Measurements from ENCODE around the gene NDOR1.
"Not testable (repeated sequence)": the region's sequence is repeated elsewhere in the genome, so short reads cannot be mapped to it uniquely, and the experiment has no call there.

Gene NDOR1

GRCh38 chr9:137239541-137240200 lies 34.2 kb downstream of the NDOR1 start:
- H3K4me3 ChIP-seq (ENCODE audit: low read depth, low read length): peak overlapping the region; percentile 83
- peaks cover 47% of the 10 kb centered on the region for H3K4me1 ChIP-seq (ENCODE audit: control insufficient read depth, insufficient read depth, low read length)
- not testable (repeated sequence) for H3K27me3 ChIP-seq (ENCODE audit: control insufficient read depth, insufficient read depth, low read length); H3K9me3 ChIP-seq (ENCODE audit: control insufficient read depth, insufficient read depth, low read depth, low read length)
- peak overlapping the region; percentile 93 for H3K9ac ChIP-seq (ENCODE audit: low read length)
- peak overlapping the region; percentile 89; the same call in 1 of the 2 replicates for H3K27ac ChIP-seq (ENCODE audit: low read depth, low read length)
- H3K36me3 ChIP-seq (ENCODE audit: control insufficient read depth, insufficient read depth, low read length): peaks cover 21% of the 10 kb centered on the region

- peaks cover 54% of the 10 kb centered on the region for H3K4me1 ChIP-seq (ENCODE audit: control insufficient read depth, insufficient read depth, low read length)
- no peaks in the 10 kb centered on the region for H3K27me3 ChIP-seq (ENCODE audit: control insufficient read depth, insufficient read depth, low read length)
- peak overlapping the region; percentile 93 for H3K9ac ChIP-seq (ENCODE audit: low read length)
- peaks cover 21% of the 10 kb centered on the region for H3K36me3 ChIP-seq (ENCODE audit: control insufficient read depth, insufficient read depth, low read length)
- peak overlapping the region; percentile 83 for H3K4me3 ChIP-seq (ENCODE audit: low read depth, low read length)
- H3K9me3 ChIP-seq (ENCODE audit: control insufficient read depth, insufficient read depth, low read depth, low read length): no peaks in the 10 kb centered on the region
- H3K27ac ChIP-seq (ENCODE audit: low read depth, low read length): peak overlapping the region; percentile 89; the same call in 1 of the 2 replicates
Observed at GRCh38 chr9:137240318-137240840, 34.9 kb downstream of the NDOR1 start.

- Histone ChIP-seq H3K9ac (ENCODE audit: low read length) (peak within 1 kb of the TSS; percentile 93), H3K27ac (ENCODE audit: low read depth, low read length) (peak within 1 kb of the TSS; percentile 89; the same call in 1 of the 2 replicates), H3K27me3 (ENCODE audit: control insufficient read depth, insufficient read depth, low read length) (no peaks in the 10 kb centered on the region), H3K4me1 (ENCODE audit: control insufficient read depth, insufficient read depth, low read length) (peaks cover 51% of the 10 kb centered on the region), H3K9me3 (ENCODE audit: control insufficient read depth, insufficient read depth, low read depth, low read length) (no peaks in the 10 kb centered on the region), H3K36me3 (ENCODE audit: control insufficient read depth, insufficient read depth, low read length) (peaks cover 21% of the 10 kb centered on the region), H3K4me3 (ENCODE audit: low read depth, low read length) (peak within 1 kb of the TSS; percentile 83)
Observed at GRCh38 chr9:137240841-137241489, 35.5 kb downstream of the NDOR1 start, which contains the start of gene TUBB4B. Gene TUBB4B (plus strand): TSS chr9:137241287. CDS start chr9:137241361, 74 bp downstream.

- H3K27ac ChIP-seq (ENCODE audit: low read depth, low read length): peak overlapping the region; percentile 45; the same call in 1 of the 2 replicates
- H3K9me3 ChIP-seq (ENCODE audit: control insufficient read depth, insufficient read depth, low read depth, low read length): no peaks in the 10 kb centered on the region
- no peaks in the 10 kb centered on the region for H3K27me3 ChIP-seq (ENCODE audit: control insufficient read depth, insufficient read depth, low read length)
- H3K4me1 ChIP-seq (ENCODE audit: control insufficient read depth, insufficient read depth, low read length): peaks cover 46% of the 10 kb centered on the region
- H3K36me3 ChIP-seq (ENCODE audit: control insufficient read depth, insufficient read depth, low read length): peaks cover 21% of the 10 kb centered on the region
- peak overlapping the region; percentile 72 for H3K4me3 ChIP-seq (ENCODE audit: low read depth, low read length)
- H3K9ac ChIP-seq (ENCODE audit: low read length): peak overlapping the region; percentile 74
Observed at GRCh38 chr9:137241490-137242268, 36.2 kb downstream of the NDOR1 start.

GRCh38 chr9:137242269-137243203 lies 37.0 kb downstream of the NDOR1 start:
- Histone ChIP-seq H3K27me3 (ENCODE audit: control insufficient read depth, insufficient read depth, low read length) (no peaks in the 10 kb centered on the region), H3K4me1 (ENCODE audit: control insufficient read depth, insufficient read depth, low read length) (peaks cover 40% of the 10 kb centered on the region), H3K9me3 (ENCODE audit: control insufficient read depth, insufficient read depth, low read depth, low read length) (no peaks in the 10 kb centered on the region), H3K9ac (ENCODE audit: low read length) (peak overlapping the region; percentile 74), H3K27ac (ENCODE audit: low read depth, low read length) (no peak overlapping the region), H3K4me3 (ENCODE audit: low read depth, low read length) (peak overlapping the region; percentile 72), H3K36me3 (ENCODE audit: control insufficient read depth, insufficient read depth, low read length) (peaks cover 21% of the 10 kb centered on the region)

- H3K4me1 ChIP-seq (ENCODE audit: control insufficient read depth, insufficient read depth, low read length): peaks cover 36% of the 10 kb centered on the region
- not testable (repeated sequence) for H3K27ac ChIP-seq (ENCODE audit: low read depth, low read length); H3K27me3 ChIP-seq (ENCODE audit: control insufficient read depth, insufficient read depth, low read length); H3K9me3 ChIP-seq (ENCODE audit: control insufficient read depth, insufficient read depth, low read depth, low read length)
- 0 out of 2 replicates have a peak overlapping the region, but pooled peaks have one; percentile 6 for H3K4me3 ChIP-seq (ENCODE audit: low read depth, low read length)
- H3K9ac ChIP-seq (ENCODE audit: low read length): peak overlapping the region; percentile 34
- H3K36me3 ChIP-seq (ENCODE audit: control insufficient read depth, insufficient read depth, low read length): peaks cover 21% of the 10 kb centered on the region
Observed at GRCh38 chr9:137243266-137243625, 37.7 kb downstream of the NDOR1 start.

GRCh38 chr9:137243626-137244485 lies 38.4 kb downstream of the NDOR1 start:
- no peak overlapping the region for H3K27ac ChIP-seq (ENCODE audit: low read depth, low read length)
- H3K36me3 ChIP-seq (ENCODE audit: control insufficient read depth, insufficient read depth, low read length): peaks cover 21% of the 10 kb centered on the region
- peaks cover 33% of the 10 kb centered on the region for H3K4me1 ChIP-seq (ENCODE audit: control insufficient read depth, insufficient read depth, low read length)
- H3K27me3 ChIP-seq (ENCODE audit: control insufficient read depth, insufficient read depth, low read length): no peaks in the 10 kb centered on the region
- H3K9me3 ChIP-seq (ENCODE audit: control insufficient read depth, insufficient read depth, low read depth, low read length): no peaks in the 10 kb centered on the region
- H3K4me3 ChIP-seq (ENCODE audit: low read depth, low read length): peak overlapping the region; percentile 6; the same call in 1 of the 2 replicates
- peak overlapping the region; percentile 34 for H3K9ac ChIP-seq (ENCODE audit: low read length)

GRCh38 chr9:137244486-137245449 lies 39.3 kb downstream of the NDOR1 start:
- H3K27me3 ChIP-seq (ENCODE audit: control insufficient read depth, insufficient read depth, low read length): no peaks in the 10 kb centered on the region
- H3K9ac ChIP-seq (ENCODE audit: low read length): peak overlapping the region; percentile 13
- H3K4me3 ChIP-seq (ENCODE audit: low read depth, low read length): 0 out of 2 replicates have a peak overlapping the region, but pooled peaks have one; percentile 5
- peaks cover 32% of the 10 kb centered on the region for H3K4me1 ChIP-seq (ENCODE audit: control insufficient read depth, insufficient read depth, low read length)
- peaks cover 21% of the 10 kb centered on the region for H3K36me3 ChIP-seq (ENCODE audit: control insufficient read depth, insufficient read depth, low read length)
- H3K9me3 ChIP-seq (ENCODE audit: control insufficient read depth, insufficient read depth, low read depth, low read length): no peaks in the 10 kb centered on the region
- H3K27ac ChIP-seq (ENCODE audit: low read depth, low read length): no peak overlapping the region
